Osteocyte (in vitro differentiated cells): ENCODE results near the gene SLC44A4. TPM values are rescaled to one million over a fixed set of nuclear protein-coding genes. Genes with fewer than 3 reads are reported as not detected.

Source experiments
- DNase-seq: peaks from one replicate; pipeline ENCODE4 v3.0.0; 2021; ENCODE audit warnings: mixed read lengths; ENCODE audit not compliant: unreplicated experiment; ENCODE audit errors: extremely low spot score
- H3K27ac Mint-ChIP-seq: one replicate; pipeline ENCODE4 v1.8.0; 2021; ENCODE audit warnings: mild to moderate bottlenecking, mixed read lengths; ENCODE audit not compliant: unreplicated experiment
- H3K27me3 Mint-ChIP-seq: one replicate; pipeline ENCODE4 v1.8.0; 2021; ENCODE audit warnings: mixed read lengths; ENCODE audit not compliant: unreplicated experiment
- H3K36me3 Mint-ChIP-seq: one replicate; pipeline ENCODE4 v1.8.0; 2021; ENCODE audit warnings: mixed read lengths; ENCODE audit not compliant: unreplicated experiment
- H3K4me1 Mint-ChIP-seq: one replicate; pipeline ENCODE4 v1.8.0; 2021; ENCODE audit warnings: mixed read lengths; ENCODE audit not compliant: unreplicated experiment
- H3K4me3 Mint-ChIP-seq: one replicate; pipeline ENCODE4 v1.8.0; 2021; ENCODE audit warnings: mild to moderate bottlenecking, moderate library complexity, mixed read lengths; ENCODE audit not compliant: unreplicated experiment
- H3K9me3 Mint-ChIP-seq: one replicate; pipeline ENCODE4 v1.8.0; 2021; ENCODE audit warnings: mixed read lengths; ENCODE audit not compliant: unreplicated experiment
- total RNA-seq: library from RNA; stranded (reverse); gene quantifications from 2 replicates; pipeline ENCODE4 v1.2.1, GENCODE V29; 2021
- TF ChIP-seq, protein P1 (sequence below): fragments of 200-600 bp; sonication (generic); IDR thresholded peaks from 2 replicates; pipeline ENCODE4 v1.5.0; 2021; ENCODE audit warnings: antibody characterized with exemption, mild to moderate bottlenecking, moderate library complexity

SLC44A4 gene
- total RNA-seq, 1 donor from 2014 or later, result not detected

GRCh38 chr6:31889331-31889972 lies 10.7 kb upstream of the SLC44A4 start:
- Mint-ChIP-seq H3K27me3 (no peaks in the 10 kb centered on the region), H3K9me3 (no peaks in the 10 kb centered on the region), H3K27ac (no peak overlapping the region), H3K4me1 (no peaks in the 10 kb centered on the region), H3K4me3 (no peak overlapping the region), H3K36me3 (peaks cover 33% of the 10 kb centered on the region)
- DNase-seq, result no peak
- TF ChIP-seq, protein P1, sequence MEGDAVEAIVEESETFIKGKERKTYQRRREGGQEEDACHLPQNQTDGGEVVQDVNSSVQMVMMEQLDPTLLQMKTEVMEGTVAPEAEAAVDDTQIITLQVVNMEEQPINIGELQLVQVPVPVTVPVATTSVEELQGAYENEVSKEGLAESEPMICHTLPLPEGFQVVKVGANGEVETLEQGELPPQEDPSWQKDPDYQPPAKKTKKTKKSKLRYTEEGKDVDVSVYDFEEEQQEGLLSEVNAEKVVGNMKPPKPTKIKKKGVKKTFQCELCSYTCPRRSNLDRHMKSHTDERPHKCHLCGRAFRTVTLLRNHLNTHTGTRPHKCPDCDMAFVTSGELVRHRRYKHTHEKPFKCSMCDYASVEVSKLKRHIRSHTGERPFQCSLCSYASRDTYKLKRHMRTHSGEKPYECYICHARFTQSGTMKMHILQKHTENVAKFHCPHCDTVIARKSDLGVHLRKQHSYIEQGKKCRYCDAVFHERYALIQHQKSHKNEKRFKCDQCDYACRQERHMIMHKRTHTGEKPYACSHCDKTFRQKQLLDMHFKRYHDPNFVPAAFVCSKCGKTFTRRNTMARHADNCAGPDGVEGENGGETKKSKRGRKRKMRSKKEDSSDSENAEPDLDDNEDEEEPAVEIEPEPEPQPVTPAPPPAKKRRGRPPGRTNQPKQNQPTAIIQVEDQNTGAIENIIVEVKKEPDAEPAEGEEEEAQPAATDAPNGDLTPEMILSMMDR, result no peak

GRCh38 chr6:31888276-31889258 lies 9.8 kb upstream of the SLC44A4 start:
- DNase-seq, result no peak
- H3K4me1 Mint-ChIP-seq, result no peaks in the 10 kb centered on the region
- TF ChIP-seq, protein P1, result peak; percentile 74
- H3K9me3 Mint-ChIP-seq, result no peaks in the 10 kb centered on the region
- H3K4me3 Mint-ChIP-seq, result no peak overlapping the region
- H3K27ac Mint-ChIP-seq, result no peak overlapping the region
- H3K27me3 Mint-ChIP-seq, result no peaks in the 10 kb centered on the region
- peaks cover 33% of the 10 kb centered on the region for H3K36me3 Mint-ChIP-seq

GRCh38 chr6:31887173-31888007 lies 8.6 kb upstream of the SLC44A4 start:
- no peaks in the 10 kb centered on the region for H3K9me3 Mint-ChIP-seq
- no peak overlapping the region for H3K4me3 Mint-ChIP-seq
- H3K27me3 Mint-ChIP-seq, result no peaks in the 10 kb centered on the region
- TF ChIP-seq, protein P1, result no peak
- H3K4me1 Mint-ChIP-seq, result no peaks in the 10 kb centered on the region
- peaks cover 31% of the 10 kb centered on the region for H3K36me3 Mint-ChIP-seq
- H3K27ac Mint-ChIP-seq, result no peak overlapping the region
- DNase-seq, result no peak

- H3K27me3 Mint-ChIP-seq, result no peaks in the 10 kb centered on the region
- no peaks in the 10 kb centered on the region for H3K9me3 Mint-ChIP-seq
- TF ChIP-seq, protein P1, result no peak
- H3K27ac Mint-ChIP-seq, result no peak overlapping the region
- H3K4me1 Mint-ChIP-seq, result no peaks in the 10 kb centered on the region
- no peak overlapping the region for H3K4me3 Mint-ChIP-seq
- peaks cover 30% of the 10 kb centered on the region for H3K36me3 Mint-ChIP-seq
- no peak for DNase-seq
These were observed 7.8 kb upstream of the SLC44A4 start for GRCh38 chr6:31886541-31886991.
